GM12891 (cell line): ENCODE results near the gene NRP1.

Experiments used
- PAX5 ChIP-seq: IDR thresholded peaks from 2 replicates; pipeline ENCODE4 v1.6.1; 2011; ENCODE audit warnings: low read length, moderate library complexity, mild to moderate bottlenecking; ENCODE audit not compliant: insufficient read depth, severe bottlenecking
- POLR2A ChIP-seq: IDR thresholded peaks from 2 replicates; pipeline ENCODE4 v1.6.1; 2011; ENCODE audit warnings: low read depth, low read length, control low read depth
- POLR2AphosphoS5 ChIP-seq: IDR thresholded peaks from 2 replicates; pipeline ENCODE4 v1.6.1; 2011; ENCODE audit warnings: low read depth, low read length, control low read depth
- POU2F2 ChIP-seq: IDR thresholded peaks from 2 replicates; pipeline ENCODE4 v1.6.1; 2011; ENCODE audit warnings: low read depth, mild to moderate bottlenecking, control low read depth, low read length, moderate library complexity
- SPI1 ChIP-seq: IDR thresholded peaks from 2 replicates; pipeline ENCODE4 v1.6.1; 2011; ENCODE audit warnings: low read depth, low read length, control low read depth
- TAF1 ChIP-seq: IDR thresholded peaks from 2 replicates; pipeline ENCODE4 v1.6.1; 2011; ENCODE audit warnings: low read depth, low read length, control low read depth

DNA sequence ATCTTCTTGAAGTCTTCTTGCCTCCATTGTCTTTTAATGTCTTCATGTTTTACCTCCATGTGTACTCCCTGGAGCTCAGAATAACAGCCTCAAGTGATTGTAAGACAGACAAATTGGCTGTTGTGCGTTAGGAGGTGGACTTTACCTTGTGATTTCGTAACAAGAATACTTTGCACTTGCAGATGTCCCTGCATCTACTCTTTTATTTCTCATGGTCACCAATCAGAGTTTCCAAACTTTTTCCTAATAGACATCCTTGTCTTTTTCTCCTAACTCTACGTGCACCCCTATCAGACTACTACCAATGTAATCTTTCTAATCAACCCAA, 172.3 kb downstream of the NRP1 start:
- TF ChIP-seq TAF1 = no peak
- no peak for TF ChIP-seq POLR2A
- no peak for TF ChIP-seq POU2F2
- TF ChIP-seq POLR2AphosphoS5 = no peak
- TF ChIP-seq SPI1 = no peak
- no peak for TF ChIP-seq PAX5
